Thyroid gland (tissue), 4 donors: ENCODE data around the gene SLC26A4.

ENCODE experiments used
- POLR2A ChIP-seq, 2 donors: fragments of 450-650 bp; IDR thresholded peaks; one replicate each; pipeline ENCODE4 v1.6.1; 2017; ENCODE audit warnings: antibody characterized with exemption in 2 of 2, mild to moderate bottlenecking in 2 of 2, moderate library complexity in 1 of 2
- TF ChIP-seq, protein P1 (sequence below), 6 experiments: fragments of 200-600 bp in 3 of 6; fragments of 450-650 bp in 3 of 6; sonication (generic) in 3 of 6; IDR thresholded peaks; one replicate each; pipeline ENCODE4 v1.5.1; 2016 to 2019; ENCODE audit warnings: antibody characterized with exemption in 6 of 6, mild to moderate bottlenecking in 2 of 6, inconsistent platforms in 1 of 6, moderate library complexity in 1 of 6

DNA sequence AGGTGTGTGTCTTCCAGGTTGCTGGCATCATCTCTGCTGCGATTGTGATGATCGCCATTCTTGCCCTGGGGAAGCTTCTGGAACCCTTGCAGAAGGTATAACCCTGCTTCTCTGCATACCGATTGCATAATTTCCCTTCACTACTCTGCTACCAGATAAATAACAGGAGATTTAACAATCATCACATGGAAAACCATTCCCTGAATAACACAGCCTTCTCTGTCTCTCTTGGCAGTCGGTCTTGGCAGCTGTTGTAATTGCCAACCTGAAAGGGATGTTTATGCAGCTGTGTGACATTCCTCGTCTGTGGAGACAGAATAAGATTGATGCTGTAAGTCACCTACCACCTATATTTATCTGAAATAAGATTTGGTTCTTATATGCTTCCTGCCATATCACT, 33.8 kb downstream of the SLC26A4 start:
- TF ChIP-seq POLR2A (IDR thresholded peaks at IDR 0.05): peak in 1 of 2 donors; percentile 19
- TF ChIP-seq, protein P1, sequence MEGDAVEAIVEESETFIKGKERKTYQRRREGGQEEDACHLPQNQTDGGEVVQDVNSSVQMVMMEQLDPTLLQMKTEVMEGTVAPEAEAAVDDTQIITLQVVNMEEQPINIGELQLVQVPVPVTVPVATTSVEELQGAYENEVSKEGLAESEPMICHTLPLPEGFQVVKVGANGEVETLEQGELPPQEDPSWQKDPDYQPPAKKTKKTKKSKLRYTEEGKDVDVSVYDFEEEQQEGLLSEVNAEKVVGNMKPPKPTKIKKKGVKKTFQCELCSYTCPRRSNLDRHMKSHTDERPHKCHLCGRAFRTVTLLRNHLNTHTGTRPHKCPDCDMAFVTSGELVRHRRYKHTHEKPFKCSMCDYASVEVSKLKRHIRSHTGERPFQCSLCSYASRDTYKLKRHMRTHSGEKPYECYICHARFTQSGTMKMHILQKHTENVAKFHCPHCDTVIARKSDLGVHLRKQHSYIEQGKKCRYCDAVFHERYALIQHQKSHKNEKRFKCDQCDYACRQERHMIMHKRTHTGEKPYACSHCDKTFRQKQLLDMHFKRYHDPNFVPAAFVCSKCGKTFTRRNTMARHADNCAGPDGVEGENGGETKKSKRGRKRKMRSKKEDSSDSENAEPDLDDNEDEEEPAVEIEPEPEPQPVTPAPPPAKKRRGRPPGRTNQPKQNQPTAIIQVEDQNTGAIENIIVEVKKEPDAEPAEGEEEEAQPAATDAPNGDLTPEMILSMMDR (IDR thresholded peaks at IDR 0.05): no peak
